Measurements from ENCODE around the gene ENPP1.

ENPP1 gene

DNA sequence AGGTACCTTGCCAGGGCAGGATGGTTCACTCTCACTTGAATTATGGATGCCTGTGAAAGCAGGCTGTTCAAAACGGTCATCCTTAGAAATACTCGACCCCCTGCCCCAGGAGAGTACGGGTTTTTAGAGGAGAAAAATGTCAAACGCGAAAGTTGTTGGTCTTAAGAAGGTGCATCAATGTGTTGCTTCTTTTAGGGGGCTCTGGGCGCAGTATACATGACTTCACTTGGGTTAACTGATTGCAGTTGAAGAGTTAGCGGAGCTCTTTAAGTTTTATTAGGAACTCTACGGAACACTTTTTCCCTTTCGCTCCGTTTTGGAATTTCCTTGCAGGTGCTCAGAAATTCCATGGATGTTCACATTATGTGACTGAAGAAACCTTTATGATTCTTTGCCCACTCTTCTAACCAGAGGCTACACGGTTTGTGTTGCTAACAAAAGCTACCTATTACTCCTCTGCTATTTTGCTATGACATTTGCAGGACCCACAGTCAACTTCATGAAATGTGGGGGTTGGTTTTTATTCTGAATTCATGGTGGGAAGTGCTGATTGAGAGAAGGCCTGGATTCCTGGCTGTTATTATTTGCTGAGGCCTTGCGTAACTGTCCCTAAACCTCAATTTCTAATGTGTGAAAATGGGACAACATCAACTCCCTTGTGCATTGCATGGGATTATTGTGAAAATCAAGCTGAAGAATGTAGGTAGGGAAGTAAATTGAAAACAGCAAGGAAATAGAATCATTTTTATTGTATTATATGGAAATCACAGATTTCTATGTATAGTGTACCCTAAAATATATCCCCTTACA lies 845 bp downstream of the ENPP1 start:
- TF ChIP-seq, protein P1, sequence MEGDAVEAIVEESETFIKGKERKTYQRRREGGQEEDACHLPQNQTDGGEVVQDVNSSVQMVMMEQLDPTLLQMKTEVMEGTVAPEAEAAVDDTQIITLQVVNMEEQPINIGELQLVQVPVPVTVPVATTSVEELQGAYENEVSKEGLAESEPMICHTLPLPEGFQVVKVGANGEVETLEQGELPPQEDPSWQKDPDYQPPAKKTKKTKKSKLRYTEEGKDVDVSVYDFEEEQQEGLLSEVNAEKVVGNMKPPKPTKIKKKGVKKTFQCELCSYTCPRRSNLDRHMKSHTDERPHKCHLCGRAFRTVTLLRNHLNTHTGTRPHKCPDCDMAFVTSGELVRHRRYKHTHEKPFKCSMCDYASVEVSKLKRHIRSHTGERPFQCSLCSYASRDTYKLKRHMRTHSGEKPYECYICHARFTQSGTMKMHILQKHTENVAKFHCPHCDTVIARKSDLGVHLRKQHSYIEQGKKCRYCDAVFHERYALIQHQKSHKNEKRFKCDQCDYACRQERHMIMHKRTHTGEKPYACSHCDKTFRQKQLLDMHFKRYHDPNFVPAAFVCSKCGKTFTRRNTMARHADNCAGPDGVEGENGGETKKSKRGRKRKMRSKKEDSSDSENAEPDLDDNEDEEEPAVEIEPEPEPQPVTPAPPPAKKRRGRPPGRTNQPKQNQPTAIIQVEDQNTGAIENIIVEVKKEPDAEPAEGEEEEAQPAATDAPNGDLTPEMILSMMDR (IDR thresholded peaks at IDR 0.05; ENCODE audit: low read depth, low read length), result no peak
- no peak for DNase-seq (ENCODE audit: low read depth in 2 of 2)
- peak overlapping the region; percentile 47 to 64 for H3K4me3 ChIP-seq (replicated peaks in 1 of 2; ENCODE audit: low read depth in 2 of 2, low read length in 2 of 2)

DNA sequence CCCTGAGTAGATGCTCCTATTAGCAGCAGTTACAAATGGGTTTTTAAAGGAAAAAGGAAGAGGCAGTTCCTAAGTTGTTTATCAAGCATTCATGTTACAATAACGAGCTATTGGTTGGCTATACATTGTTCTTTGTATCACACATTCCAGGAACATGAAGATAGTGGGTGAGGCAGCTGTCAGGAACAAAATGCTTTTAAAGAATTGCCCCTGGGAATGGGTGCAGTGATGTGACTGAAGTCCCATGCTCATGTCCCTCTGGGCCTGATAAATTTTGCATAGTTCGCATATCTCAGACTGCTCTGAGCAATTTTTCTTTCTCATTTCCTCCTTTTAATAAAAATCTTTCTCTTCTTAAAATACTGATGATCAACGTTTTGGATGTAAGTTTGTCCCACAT lies 3.7 kb downstream of the ENPP1 start:
- DNase-seq (ENCODE audit: low read depth in 2 of 2), result no peak
- no peak overlapping the region for H3K4me3 ChIP-seq (replicated peaks in 1 of 2; ENCODE audit: low read depth in 2 of 2, low read length in 2 of 2)
- TF ChIP-seq, protein P1 (IDR thresholded peaks at IDR 0.05; ENCODE audit: low read depth, low read length), result no peak

DNA sequence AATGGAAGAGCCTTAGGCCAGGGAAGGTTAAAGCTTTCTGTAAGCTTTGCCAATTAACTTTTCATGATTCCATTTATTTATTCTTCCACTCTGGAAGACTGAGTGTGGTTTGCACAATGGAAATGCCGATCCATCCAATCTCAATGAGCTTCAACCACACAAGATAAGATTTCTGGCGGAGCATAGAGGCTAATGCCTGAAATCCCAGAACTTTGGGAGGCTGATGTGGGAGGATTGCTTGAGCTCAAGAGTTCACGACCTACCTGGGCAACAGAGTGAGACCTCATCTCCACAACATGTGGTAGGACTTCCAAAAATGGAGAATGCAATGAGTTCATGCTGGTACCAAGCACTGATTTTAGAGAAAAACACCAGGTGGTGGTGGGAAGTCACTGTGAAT lies 6.2 kb downstream of the ENPP1 start:
- no peak overlapping the region for H3K4me3 ChIP-seq (replicated peaks in 1 of 2; ENCODE audit: low read depth in 2 of 2, low read length in 2 of 2)
- DNase-seq (ENCODE audit: low read depth in 2 of 2), result no peak
- TF ChIP-seq, protein P1 (IDR thresholded peaks at IDR 0.05; ENCODE audit: low read depth, low read length), result no peak

DNA sequence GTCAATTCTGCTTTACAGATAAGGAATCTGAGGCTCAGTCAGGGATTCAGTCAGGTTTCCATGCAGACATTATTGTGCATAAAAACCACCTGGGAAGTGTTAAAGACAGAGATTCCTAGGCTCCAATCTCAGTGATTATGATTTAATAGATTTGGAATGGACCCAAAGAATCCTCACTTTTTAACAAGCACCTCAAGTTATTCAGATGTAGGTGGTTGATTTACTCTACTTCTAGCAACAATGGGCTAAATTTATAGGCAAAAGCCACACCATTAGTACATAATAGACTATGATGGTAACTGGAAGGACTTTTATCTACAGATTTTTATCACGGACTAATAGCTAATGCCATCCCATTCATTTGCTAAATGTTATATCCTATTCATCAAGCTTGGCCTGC lies 9.0 kb downstream of the ENPP1 start:
- no peak for DNase-seq (ENCODE audit: low read depth in 2 of 2)
- H3K4me3 ChIP-seq (replicated peaks in 1 of 2; ENCODE audit: low read depth in 2 of 2, low read length in 2 of 2), result no peak overlapping the region
- TF ChIP-seq, protein P1 (IDR thresholded peaks at IDR 0.05; ENCODE audit: low read depth, low read length), result no peak

DNA sequence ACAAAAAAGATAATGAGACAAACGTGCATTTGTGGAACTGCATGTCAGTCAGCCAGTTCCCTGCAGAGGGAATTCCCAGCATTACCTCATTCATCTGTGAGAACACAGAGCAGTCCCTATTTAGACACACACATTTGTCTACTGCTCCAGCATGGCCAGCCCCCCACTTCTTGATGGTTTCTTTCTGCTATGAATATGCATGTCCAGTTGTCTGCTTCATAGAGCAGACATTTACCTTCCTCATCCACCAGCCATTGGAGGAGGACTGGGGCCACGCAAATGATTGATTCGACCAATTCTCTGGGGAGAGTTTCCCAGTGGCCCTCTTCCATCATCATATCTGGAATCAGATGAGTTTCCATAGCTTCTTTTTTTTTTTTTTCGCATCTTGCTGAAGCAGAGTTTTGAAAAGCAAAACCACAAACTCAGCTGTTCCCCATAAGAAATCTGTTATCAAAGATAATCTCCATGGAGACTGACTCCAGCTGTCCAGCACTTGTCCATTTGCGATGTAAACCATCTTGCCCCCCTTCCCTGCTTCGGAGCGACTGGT lies 11.8 kb downstream of the ENPP1 start:
- H3K4me3 ChIP-seq (replicated peaks in 1 of 2; ENCODE audit: low read depth in 2 of 2, low read length in 2 of 2), result no peak overlapping the region
- TF ChIP-seq, protein P1 (IDR thresholded peaks at IDR 0.05; ENCODE audit: low read depth, low read length), result no peak
- DNase-seq (ENCODE audit: low read depth in 2 of 2), result peak; percentile 61 to 69

DNA sequence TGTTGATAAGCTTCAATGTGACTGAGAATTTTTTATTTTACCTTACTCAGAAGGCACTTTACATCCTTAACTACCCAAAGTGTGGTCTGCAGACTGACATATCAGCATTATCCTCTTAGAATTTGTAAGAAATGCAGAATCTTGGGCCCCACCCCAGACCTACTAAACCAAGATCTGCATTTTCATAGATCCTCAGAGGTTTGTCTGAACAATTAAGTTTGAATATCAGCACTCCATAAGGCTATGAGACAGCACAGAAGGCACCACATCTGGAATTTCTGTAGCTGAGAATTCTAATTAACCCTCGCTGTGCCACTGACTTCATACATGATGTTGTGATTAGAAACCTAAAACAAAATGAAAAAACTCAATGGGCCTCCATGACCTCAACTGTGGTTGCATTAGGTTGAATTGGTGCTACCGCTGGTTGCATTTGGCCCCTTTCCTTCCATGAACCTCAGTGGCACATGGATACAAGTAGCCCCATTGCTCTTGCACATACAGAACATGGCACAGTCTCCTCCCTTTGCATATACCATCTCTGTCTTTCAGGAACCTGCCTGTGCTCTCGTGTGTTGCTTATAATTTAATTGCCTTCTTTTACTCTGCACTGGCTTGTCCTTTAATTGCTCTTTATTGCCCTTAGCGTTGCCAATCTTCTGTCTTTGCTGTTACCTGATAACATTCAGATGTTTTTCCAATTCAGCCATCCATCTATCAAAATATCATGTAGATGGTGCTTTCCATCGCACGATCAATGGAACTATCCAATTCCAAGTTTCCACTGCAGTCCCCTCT lies 13.4 kb downstream of the ENPP1 start:
- no peak for DNase-seq (ENCODE audit: low read depth in 2 of 2)
- no peak overlapping the region for H3K4me3 ChIP-seq (replicated peaks in 1 of 2; ENCODE audit: low read depth in 2 of 2, low read length in 2 of 2)
- TF ChIP-seq, protein P1 (IDR thresholded peaks at IDR 0.05; ENCODE audit: low read depth, low read length), result no peak
